GM10248 (cell line): ENCODE measurements around the gene ADAMTS1.
"Not testable (repeated sequence)": the region's sequence is repeated elsewhere in the genome, so short reads cannot be mapped to it uniquely, and the experiment has no call there.

Experiments
- CTCF ChIA-PET: fragments of 300-600 bp; sonication (Branson Sonifier 250); formaldehyde crosslinking; extraction: SDS; loops from one replicate; lab custom pipeline; 2021; ENCODE audit warnings: antibody characterized with exemption; lab: Yijun Ruan, JAX
- POLR2A ChIA-PET: fragments of 350-650 bp; sonication (Branson Sonifier 250); formaldehyde crosslinking; extraction: SDS; loops from one replicate; lab custom pipeline; 2020; ENCODE audit warnings: antibody characterized with exemption; lab: Yijun Ruan, JAX
- DNase-seq: peaks from one replicate; pipeline ENCODE4 v3.0.0; 2012; ENCODE audit errors: extremely low spot score
- CTCF ChIP-seq: IDR thresholded peaks from 2 replicates; pipeline ENCODE4 v1.5.1; 2012; ENCODE audit warnings: mild to moderate bottlenecking, low read depth; ENCODE audit errors: extremely low read depth, missing control alignments, control extremely low read depth

ADAMTS1 gene

GRCh38 chr21:26883768-26884167 is 38.6 kb upstream of the ADAMTS1 start:
- POLR2A ChIA-PET: no interaction called here

GRCh38 chr21:26881504-26882228 is 36.5 kb upstream of the ADAMTS1 start:
- ChIA-PET CTCF (no interaction called here), POLR2A (no interaction called here)
- no peak for TF ChIP-seq CTCF
- DNase-seq: no peak

More at GRCh38 chr21:26883768-26884167, 38.6 kb upstream of the ADAMTS1 start:
- DNase-seq: no peak
- no peak for TF ChIP-seq CTCF
- CTCF ChIA-PET: no interaction called here

GRCh38 chr21:26877018-26877417 is 31.8 kb upstream of the ADAMTS1 start:
- CTCF ChIA-PET: no interaction called here
- TF ChIP-seq CTCF: no peak
- POLR2A ChIA-PET: no interaction called here
- no peak for DNase-seq

- ChIA-PET POLR2A (no interaction called here), CTCF (interaction anchor here (0.7 kb wide), 1 partner anchor 9 kb away, joined by 4 read pairs; no protein-coding TSS in a partner anchor)
- no peak for DNase-seq
- no peak for TF ChIP-seq CTCF
These were observed 29.1 kb upstream of the ADAMTS1 start for GRCh38 chr21:26874347-26874746.

- ChIA-PET CTCF (interaction anchor here (0.8 to 1.1 kb wide), 2 partner anchors 9 to 17 kb away, joined by 4 read pairs; no protein-coding TSS in a partner anchor), POLR2A (no interaction called here)
- TF ChIP-seq CTCF: no peak
- DNase-seq: no peak
These were observed 20.6 kb upstream of the ADAMTS1 start for GRCh38 chr21:26865857-26866256.

GRCh38 chr21:26856871-26857350 is 11.7 kb upstream of the ADAMTS1 start:
- CTCF ChIA-PET, DNase-seq, POLR2A ChIA-PET: not testable (repeated sequence)

- CTCF ChIA-PET: interaction anchor here (1.2 to 2.0 kb wide), 2 partner anchors 847 to 1891 kb away, joined by 3 to 11 read pairs; no protein-coding TSS in a partner anchor
- POLR2A ChIA-PET: not testable (repeated sequence)
These were observed 9.5 kb upstream of the ADAMTS1 start for GRCh38 chr21:26854695-26855094.

More at GRCh38 chr21:26854695-26855094, 9.5 kb upstream of the ADAMTS1 start:
- DNase-seq: not testable (repeated sequence)
